ENCODE results near the gene FPR2. TPM values are rescaled to one million over a fixed set of nuclear protein-coding genes. Genes with fewer than 3 reads are reported as not detected.
A peak's percentile ranks its signal among the peaks of the same experiment; 100 is the strongest.

The FPR2 gene, protein sequence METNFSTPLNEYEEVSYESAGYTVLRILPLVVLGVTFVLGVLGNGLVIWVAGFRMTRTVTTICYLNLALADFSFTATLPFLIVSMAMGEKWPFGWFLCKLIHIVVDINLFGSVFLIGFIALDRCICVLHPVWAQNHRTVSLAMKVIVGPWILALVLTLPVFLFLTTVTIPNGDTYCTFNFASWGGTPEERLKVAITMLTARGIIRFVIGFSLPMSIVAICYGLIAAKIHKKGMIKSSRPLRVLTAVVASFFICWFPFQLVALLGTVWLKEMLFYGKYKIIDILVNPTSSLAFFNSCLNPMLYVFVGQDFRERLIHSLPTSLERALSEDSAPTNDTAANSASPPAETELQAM
- 1 to 10 TPM in 1 of 2 donors, under 1 TPM in 1; 0.30 to 3.9 TPM for total RNA-seq

DNA sequence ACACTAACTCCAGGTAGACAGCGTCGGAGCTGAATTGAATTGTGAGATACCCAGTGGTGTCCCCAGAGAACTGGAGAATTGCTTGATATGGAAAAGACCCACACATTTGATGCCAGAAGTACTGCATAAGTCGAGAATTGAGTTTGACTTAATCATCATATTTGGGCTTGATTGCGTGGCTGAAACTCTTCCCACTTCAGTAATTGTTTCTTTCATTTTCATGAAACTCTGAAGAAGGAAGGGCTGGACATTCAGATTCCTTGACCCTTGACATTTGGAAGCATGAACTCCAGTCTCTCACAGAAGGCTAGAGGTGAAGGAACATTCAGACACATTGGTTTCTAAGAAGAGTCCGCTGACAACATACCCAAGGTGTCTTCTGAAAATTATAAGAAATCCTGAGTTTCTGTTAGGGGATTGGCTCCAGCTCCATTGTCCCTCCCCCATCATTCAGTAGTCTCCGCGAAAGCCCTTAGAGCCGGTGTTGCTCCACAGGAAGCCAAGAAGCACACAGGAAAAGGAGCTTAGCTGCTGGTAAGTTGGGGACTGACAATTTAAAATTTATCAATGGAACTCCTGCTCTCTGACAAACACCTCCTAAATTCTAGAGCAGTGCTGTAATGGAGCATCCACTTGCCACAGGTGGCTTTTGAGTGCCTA, at the start of gene FPR2:
FPR2 (plus strand) TSS at position 484 of the 660 bp plus-strand sequence. CDS start 7,479 bp downstream, outside the sequence.
- no peak within 1 kb of the TSS for H3K27ac ChIP-seq
- no peak within 1 kb of the TSS for H3K4me3 ChIP-seq
- TF ChIP-seq CTCF (IDR thresholded peaks at IDR 0.05): no peak
- H3K4me1 ChIP-seq: no peaks in the 10 kb centered on the region
- H3K36me3 ChIP-seq: no peaks in the 10 kb centered on the region
- H3K27me3 ChIP-seq: no peaks in the 10 kb centered on the region
- DNase-seq (ENCODE audit: low spot score): no peak
- H3K9me3 ChIP-seq: no peaks in the 10 kb centered on the region

GRCh38 chr19:51711702-51712101, 49.3 kb upstream of the FPR2 start:
- H3K4me3 ChIP-seq: no peak overlapping the region
- no peak for DNase-seq (ENCODE audit: low spot score)
- H3K36me3 ChIP-seq: no peaks in the 10 kb centered on the region
- H3K4me1 ChIP-seq: no peaks in the 10 kb centered on the region
- H3K27me3 ChIP-seq: no peaks in the 10 kb centered on the region
- TF ChIP-seq CTCF (IDR thresholded peaks at IDR 0.05): no peak
- no peak overlapping the region for H3K27ac ChIP-seq
- no peaks in the 10 kb centered on the region for H3K9me3 ChIP-seq

DNA sequence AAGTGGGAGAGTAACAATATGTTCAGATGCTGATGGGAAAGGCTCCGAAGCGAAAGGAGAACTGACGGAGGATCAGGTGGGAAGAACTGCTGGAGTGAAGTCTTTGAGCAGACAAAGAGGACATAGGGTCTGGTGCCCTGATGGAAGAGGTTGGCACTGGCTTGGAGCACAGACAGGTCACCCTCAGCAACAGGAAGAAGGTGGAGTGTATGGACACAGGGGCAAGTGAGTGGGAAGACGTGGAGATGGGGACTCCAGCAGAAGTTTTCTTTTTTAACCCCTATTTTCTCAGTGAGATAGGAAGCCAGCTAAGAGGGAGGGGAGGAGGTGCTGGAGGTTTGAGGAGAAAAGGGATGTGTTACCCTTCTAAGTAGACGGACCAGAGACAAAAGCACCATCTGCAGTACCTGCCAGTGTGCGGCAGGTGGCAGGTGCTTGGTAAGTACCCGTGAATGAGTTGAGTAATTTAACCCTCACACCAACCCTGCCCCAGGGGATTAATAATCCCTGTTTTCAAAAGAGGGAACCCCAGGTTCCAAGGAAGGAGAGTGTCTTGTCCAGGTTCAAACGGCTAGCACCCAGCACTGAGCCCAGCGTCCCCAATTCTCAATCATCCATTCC, 48.4 kb upstream of the FPR2 start:
- H3K36me3 ChIP-seq: no peaks in the 10 kb centered on the region
- peak in 1 of 2 donors; percentile 46 for TF ChIP-seq CTCF (IDR thresholded peaks at IDR 0.05)
- H3K27me3 ChIP-seq: no peaks in the 10 kb centered on the region
- H3K9me3 ChIP-seq: no peaks in the 10 kb centered on the region
- H3K4me1 ChIP-seq: no peaks in the 10 kb centered on the region
- no peak overlapping the region for H3K27ac ChIP-seq
- no peak overlapping the region for H3K4me3 ChIP-seq
- DNase-seq (ENCODE audit: low spot score): no peak

GRCh38 chr19:51713319-51714285, 47.4 kb upstream of the FPR2 start:
- DNase-seq (ENCODE audit: low spot score): no peak
- H3K4me1 ChIP-seq: no peaks in the 10 kb centered on the region
- H3K9me3 ChIP-seq: no peaks in the 10 kb centered on the region
- no peak overlapping the region for H3K4me3 ChIP-seq
- H3K36me3 ChIP-seq: no peaks in the 10 kb centered on the region
- no peaks in the 10 kb centered on the region for H3K27me3 ChIP-seq
- no peak overlapping the region for H3K27ac ChIP-seq
- no peak for TF ChIP-seq CTCF (IDR thresholded peaks at IDR 0.05)

- Histone ChIP-seq H3K27me3 (peaks cover 0 to 8% of the 10 kb centered on the region in 2 donors), H3K27ac (no peak overlapping the region)
- TF ChIP-seq CTCF (IDR thresholded peaks at IDR 0.05): no peak
Observed at GRCh38 chr19:51714848-51715247, 46.1 kb upstream of the FPR2 start.

More at GRCh38 chr19:51714848-51715247, 46.1 kb upstream of the FPR2 start:
- no peak for DNase-seq (ENCODE audit: low spot score)
- no peaks in the 10 kb centered on the region for H3K9me3 ChIP-seq
- H3K4me1 ChIP-seq: peaks cover 0 to 10% of the 10 kb centered on the region in 2 donors
- no peak overlapping the region for H3K4me3 ChIP-seq
- H3K36me3 ChIP-seq: no peaks in the 10 kb centered on the region

Measured in right atrium auricular region (tissue), 2 donors.